Frontal cortex (tissue), 4 donors: ENCODE data around the gene TRIM36. TPM values are rescaled to one million over a fixed set of nuclear protein-coding genes. Genes with fewer than 3 reads are reported as not detected.
A peak's percentile ranks its signal among the peaks of the same experiment; 100 is the strongest.

Experiments used
- DNase-seq, 2 donors: peaks; one replicate each; pipeline ENCODE4 v3.0.0; 2012; ENCODE audit warnings: low spot score in 2 of 2
- FAIRE-seq: peaks from 2 replicates; lab custom pipeline; 2012; peaks lifted over from hg19 to GRCh38; lab: Jason Lieb, UNC
- total RNA-seq: library from RNA; depleted of rRNA; stranded (reverse); fragments of >200 nt; gene quantifications from one replicate; pipeline ENCODE4 v1.2.3, GENCODE V29; 2014
- donor health status: control.
- donor health status: control.
- donor health status: control.

Gene TRIM36
- total RNA-seq, 1 donor from 2014 or later: 105 TPM

GRCh38 chr5:115168829-115169486 is 750 bp downstream of the TRIM36 start:
- DNase-seq (peak in 1 of 2 donors; percentile 22), FAIRE-seq (no peak)

- DNase-seq (no peak), FAIRE-seq (no peak)
These were observed 2.8 kb downstream of the TRIM36 start for GRCh38 chr5:115166744-115167393.

GRCh38 chr5:115165790-115166189 is 3.9 kb downstream of the TRIM36 start:
- DNase-seq (no peak), FAIRE-seq (no peak)

GRCh38 chr5:115160975-115161475 is 8.7 kb downstream of the TRIM36 start:
- FAIRE-seq: no peak
- no peak for DNase-seq

GRCh38 chr5:115151208-115151805 is 18.4 kb downstream of the TRIM36 start:
- DNase-seq: no peak
- FAIRE-seq: no peak

- no peak for FAIRE-seq
- DNase-seq: no peak
These were observed 19.2 kb downstream of the TRIM36 start for GRCh38 chr5:115150512-115150911.

GRCh38 chr5:115147052-115147451 is 22.7 kb downstream of the TRIM36 start:
- DNase-seq (no peak), FAIRE-seq (no peak)

- FAIRE-seq (no peak), DNase-seq (no peak)
These were observed 33.4 kb downstream of the TRIM36 start for GRCh38 chr5:115136294-115136693.

GRCh38 chr5:115132465-115132864 is 37.2 kb downstream of the TRIM36 start:
- no peak for DNase-seq
- no peak for FAIRE-seq

- FAIRE-seq (no peak), DNase-seq (no peak)
These were observed 43.4 kb downstream of the TRIM36 start for GRCh38 chr5:115126303-115126702.

GRCh38 chr5:115124741-115125140 is 45.0 kb downstream of the TRIM36 start:
- no peak for FAIRE-seq

GRCh38 chr5:115116001-115116400 is 53.7 kb downstream of the TRIM36 start:
- FAIRE-seq (no peak), DNase-seq (no peak)

More at GRCh38 chr5:115124741-115125140, 45.0 kb downstream of the TRIM36 start:
- no peak for DNase-seq

- FAIRE-seq (no peak), DNase-seq (no peak)
These were observed 59.9 kb downstream of the TRIM36 start for GRCh38 chr5:115109840-115110239.

- FAIRE-seq (no peak), DNase-seq (no peak)
These were observed 60.4 kb downstream of the TRIM36 start for GRCh38 chr5:115109356-115109755.

GRCh38 chr5:115100319-115100955 is 69.3 kb downstream of the TRIM36 start:
- FAIRE-seq (no peak), DNase-seq (peak in 1 of 2 donors; percentile 8)

GRCh38 chr5:115098041-115098702 is 71.5 kb downstream of the TRIM36 start:
- FAIRE-seq (peak; percentile 10), DNase-seq (peak; percentile 9 to 35)

- FAIRE-seq: no peak
- no peak for DNase-seq
These were observed 72.5 kb downstream of the TRIM36 start for GRCh38 chr5:115097236-115097635.

GRCh38 chr5:115096034-115096769 is 73.5 kb downstream of the TRIM36 start:
- FAIRE-seq (no peak), DNase-seq (peak in 1 of 2 donors; percentile 9)

- DNase-seq (no peak), FAIRE-seq (no peak)
These were observed 81.8 kb downstream of the TRIM36 start for GRCh38 chr5:115087951-115088350.
